H1 (cell line): ENCODE measurements around the gene ARHGEF26. TPM values are rescaled to one million over a fixed set of nuclear protein-coding genes. Genes with fewer than 3 reads are reported as not detected.

Source experiments
- CTCF ChIA-PET: fragments of 300-600 bp; sonication (Branson Sonifier 250); formaldehyde crosslinking; loops from one replicate; lab custom pipeline; 2021; ENCODE audit not compliant: partially characterized antibody; lab: Charles Lee
- POLR2A ChIA-PET: fragments of 300-600 bp; sonication (Branson Sonifier 250); formaldehyde crosslinking; loops from one replicate; lab custom pipeline; 2021; ENCODE audit warnings: inconsistent platforms; ENCODE audit not compliant: partially characterized antibody; lab: Charles Lee
- DNase-seq, 2 experiments: peaks; one replicate each; pipeline versions ENCODE4 v3.0.0 to v3.0.0-alpha.2; 2010 to 2022; ENCODE audit warnings: low spot score in 2 of 2, low read depth in 1 of 2, mixed read lengths in 1 of 2
- FAIRE-seq: peaks from 2 replicates; lab custom pipeline; 2011; peaks lifted over from hg19 to GRCh38; lab: Jason Lieb, UNC
- H2AFZ ChIP-seq: 2 replicates; pipeline ENCODE4 v1.8.1; 2012; ENCODE audit warnings: low read length, inconsistent platforms
- H2AK5ac ChIP-seq: 2 replicates; pipeline ENCODE4 v1.6.1; 2013; ENCODE audit warnings: low read depth, low read length
- H2BK120ac ChIP-seq: replicated peaks from 2 replicates; pipeline ENCODE3; 2013; ENCODE audit warnings: low read depth, low read length, inconsistent platforms
- H2BK12ac ChIP-seq: 2 replicates; pipeline ENCODE4 v1.6.1; 2013; ENCODE audit warnings: low read depth, low read length
- H2BK15ac ChIP-seq: 2 replicates; pipeline ENCODE4 v1.6.1; 2013; ENCODE audit warnings: low read length
- H2BK20ac ChIP-seq: 2 replicates; pipeline ENCODE4 v1.6.1; 2013; ENCODE audit warnings: low read length
- H2BK5ac ChIP-seq: 2 replicates; pipeline ENCODE4 v1.6.1; 2013; ENCODE audit warnings: low read depth, low read length
- H3K14ac ChIP-seq: 2 replicates; pipeline ENCODE4 v1.6.1; 2013; ENCODE audit warnings: inconsistent platforms; ENCODE audit not compliant: insufficient read length
- H3K18ac ChIP-seq: 2 replicates; pipeline ENCODE4 v1.6.1; 2013; ENCODE audit warnings: low read length; ENCODE audit errors: extremely low read depth
- H3K23ac ChIP-seq: 2 replicates; pipeline ENCODE4 v1.6.1; 2013; ENCODE audit warnings: inconsistent platforms; ENCODE audit not compliant: insufficient read length
- H3K23me2 ChIP-seq: 2 replicates; pipeline ENCODE4 v1.6.1; 2013; ENCODE audit warnings: low read depth, low read length
- H3K27ac ChIP-seq: 2 replicates; pipeline ENCODE4 v1.6.1; 2011; ENCODE audit warnings: low read depth, low read length, inconsistent platforms
- H3K27me3 ChIP-seq, 4 experiments: replicated peaks in 1 of 4; 1 replicate in 1 of 4; 2 replicates in 3 of 4; pipeline versions ENCODE4 v1.6.1 to v1.8.1; 2011 to 2013; ENCODE audit warnings: low read length in 3 of 4, mild to moderate bottlenecking in 3 of 4, inconsistent platforms in 2 of 4, mixed read lengths in 2 of 4, moderate library complexity in 1 of 4; ENCODE audit not compliant: control insufficient read depth in 3 of 4, insufficient read depth in 3 of 4; ENCODE audit errors: extremely low read depth in 1 of 4
- H3K36me3 ChIP-seq, 4 experiments: 2 replicates each; pipeline versions ENCODE4 v1.6.1 to v1.8.1; 2011 to 2013; ENCODE audit warnings: mild to moderate bottlenecking in 4 of 4, low read length in 3 of 4, moderate library complexity in 2 of 4, control low read depth in 1 of 4, inconsistent platforms in 1 of 4; ENCODE audit not compliant: insufficient read depth in 4 of 4, control insufficient read depth in 2 of 4
- H3K4ac ChIP-seq: replicated peaks from 2 replicates; pipeline ENCODE3; 2013; ENCODE audit warnings: low read length, low read depth, mixed read lengths, inconsistent platforms; ENCODE audit not compliant: insufficient read length
- H3K4me1 ChIP-seq, 4 experiments: replicated peaks in 1 of 4; 1 replicate in 1 of 4; 2 replicates in 3 of 4; pipeline versions ENCODE4 v1.6.1 to v1.8.1; 2011 to 2013; ENCODE audit warnings: low read length in 3 of 4, inconsistent platforms in 2 of 4, mixed read lengths in 1 of 4; ENCODE audit not compliant: insufficient read depth in 4 of 4, control insufficient read depth in 3 of 4
- H3K4me2 ChIP-seq, 2 experiments: 2 replicates each; pipeline versions ENCODE4 v1.6.1 to v1.8.1; 2011 to 2013; ENCODE audit warnings: low read depth in 2 of 2, low read length in 2 of 2, control low read depth in 1 of 2, inconsistent platforms in 1 of 2, mild to moderate bottlenecking in 1 of 2; ENCODE audit not compliant: insufficient read depth in 1 of 2
- H3K4me3 ChIP-seq, 4 experiments: fragments of 200-600, 300-600 bp in 1 of 4; sonication (generic), shearing (Covaris generic), sonication (Bioruptor Twin) in 1 of 4; 2 replicates each; pipeline versions ENCODE4 v1.5.1 to v1.8.1; 2011 to 2016; ENCODE audit warnings: low read length in 4 of 4, low read depth in 3 of 4, control low read depth in 2 of 4, inconsistent platforms in 2 of 4, mild to moderate bottlenecking in 2 of 4, mixed read lengths in 1 of 4, moderate library complexity in 1 of 4; ENCODE audit not compliant: insufficient read depth in 2 of 4; ENCODE audit errors: extremely low read depth in 1 of 4
- H3K56ac ChIP-seq: replicated peaks from 2 replicates; pipeline ENCODE3; 2013; ENCODE audit warnings: low read depth, mild to moderate bottlenecking, mixed read lengths, low read length, inconsistent platforms; ENCODE audit not compliant: insufficient read length
- H3K79me1 ChIP-seq: 2 replicates; pipeline ENCODE4 v1.6.1; 2013; ENCODE audit warnings: low read depth, low read length, control low read depth
- H3K79me2 ChIP-seq, 2 experiments: 2 replicates each; pipeline versions ENCODE4 v1.6.1 to v1.8.1; 2012 to 2013; ENCODE audit warnings: low read length in 2 of 2, mild to moderate bottlenecking in 2 of 2, inconsistent platforms in 1 of 2; ENCODE audit not compliant: insufficient read depth in 2 of 2, control insufficient read depth in 1 of 2
- H3K9ac ChIP-seq, 4 experiments: replicated peaks in 1 of 4; 1 replicate in 1 of 4; 2 replicates in 3 of 4; pipeline versions ENCODE4 v1.6.1 to v1.8.1; 2011 to 2013; ENCODE audit warnings: low read depth in 3 of 4, low read length in 3 of 4, control low read depth in 2 of 4, mild to moderate bottlenecking in 2 of 4, moderate library complexity in 2 of 4, inconsistent platforms in 1 of 4; ENCODE audit errors: extremely low read depth in 1 of 4
- H3K9me3 ChIP-seq, 2 experiments: 2 replicates each; pipeline versions ENCODE4 v1.6.1 to v1.8.1; 2012 to 2013; ENCODE audit warnings: mild to moderate bottlenecking in 2 of 2, moderate library complexity in 2 of 2, control low read depth in 1 of 2, inconsistent platforms in 1 of 2, low read depth in 1 of 2, low read length in 1 of 2, mixed read lengths in 1 of 2; ENCODE audit not compliant: insufficient read depth in 2 of 2
- H4K20me1 ChIP-seq, 2 experiments: replicated peaks in 1 of 2; 2 replicates each; pipeline versions ENCODE3 to v1.8.1; 2011 to 2013; ENCODE audit warnings: inconsistent platforms in 2 of 2, low read length in 2 of 2, mild to moderate bottlenecking in 1 of 2; ENCODE audit not compliant: insufficient read depth in 2 of 2, control insufficient read depth in 1 of 2
- H4K5ac ChIP-seq: 2 replicates; pipeline ENCODE4 v1.6.1; 2013; ENCODE audit warnings: low read length, low read depth, mixed read lengths, inconsistent platforms; ENCODE audit not compliant: insufficient read length
- H4K8ac ChIP-seq: 2 replicates; pipeline ENCODE4 v1.8.0; 2013; ENCODE audit warnings: mild to moderate bottlenecking, moderate library complexity, low read length, inconsistent platforms; ENCODE audit not compliant: insufficient read depth; ENCODE audit errors: extremely low read depth
- H4K91ac ChIP-seq: replicated peaks from 2 replicates; pipeline ENCODE3; 2013; ENCODE audit warnings: low read length, mixed read lengths, inconsistent platforms; ENCODE audit not compliant: insufficient read length
- CTBP2 ChIP-seq: IDR thresholded peaks from 2 replicates; pipeline ENCODE4 v1.7.0; 2011; ENCODE audit warnings: borderline replicate concordance, mild to moderate bottlenecking, moderate library complexity, mixed read lengths, low read length; ENCODE audit not compliant: insufficient read depth, insufficient read length
- FOSL1 ChIP-seq: IDR thresholded peaks from 2 replicates; pipeline ENCODE4 v1.6.1; 2011; ENCODE audit warnings: mild to moderate bottlenecking, low read depth, low read length, moderate library complexity; ENCODE audit not compliant: insufficient read depth
- PHF8 ChIP-seq: fragments of 200-600 bp; sonication (generic); conservative IDR thresholded peaks from 2 replicates; pipeline ENCODE4 v1.7.1; 2012; ENCODE audit warnings: low read depth, mild to moderate bottlenecking, inconsistent platforms, low read length, moderate library complexity
- RBBP5 ChIP-seq: IDR thresholded peaks from 2 replicates; pipeline ENCODE4 v1.7.1; 2012; ENCODE audit warnings: low read depth, mild to moderate bottlenecking, inconsistent platforms, low read length, moderate library complexity, borderline replicate concordance
- WGBS, 2 experiments: shearing (Covaris generic) in 1 of 2; methylation state at CpG; one replicate each; pipeline versions ENCODE4 v1.1.6 to v1.1.7; 2013 to 2015; ENCODE audit warnings: low lambda C conversion rate in 2 of 2, mixed read lengths in 2 of 2, inconsistent platforms in 1 of 2, low coverage in 1 of 2, missing lambda C conversion rate in 1 of 2; ENCODE audit not compliant: insufficient replicate concordance in 2 of 2, insufficient coverage in 1 of 2, insufficient read length in 1 of 2; ENCODE audit errors: extremely low coverage in 1 of 2, missing lambda C conversion rate in 1 of 2; 5-methylcytosine and 5-hydroxymethylcytosine counted together
- polyA plus RNA-seq, 7 experiments: library from polyadenylated mRNA; depleted of rRNA in 3 of 7; stranded (reverse) in 5 of 7; unstranded in 2 of 7; fragments of >200 nt in 5 of 7; fragments of 200-250 nt in 2 of 7; gene quantifications; 1 replicate in 5 of 7; 2 replicates in 1 of 7; 4 replicates in 1 of 7; pipeline versions ENCODE4 v1.2.1 to v1.2.3, GENCODE V29; 2011 to 2013; ENCODE audit warnings: missing spikeins in 2 of 7, mixed read lengths in 2 of 7
- total RNA-seq: library from RNA; stranded (reverse); fragmentation: NEBNext Ultra II Directional; extraction: Animal tissue kit (Norgen Biotek cat#: 25700); gene quantifications from 2 replicates; pipeline ENCODE4 v1.2.1, GENCODE V29; 2021

ARHGEF26 gene
- total and polyA plus RNA-seq, 2 of the 8 experiments (the other 6 are each of a cell fraction or from before 2014, with no cell fraction given): 3.1 to 15.6 TPM

DNA sequence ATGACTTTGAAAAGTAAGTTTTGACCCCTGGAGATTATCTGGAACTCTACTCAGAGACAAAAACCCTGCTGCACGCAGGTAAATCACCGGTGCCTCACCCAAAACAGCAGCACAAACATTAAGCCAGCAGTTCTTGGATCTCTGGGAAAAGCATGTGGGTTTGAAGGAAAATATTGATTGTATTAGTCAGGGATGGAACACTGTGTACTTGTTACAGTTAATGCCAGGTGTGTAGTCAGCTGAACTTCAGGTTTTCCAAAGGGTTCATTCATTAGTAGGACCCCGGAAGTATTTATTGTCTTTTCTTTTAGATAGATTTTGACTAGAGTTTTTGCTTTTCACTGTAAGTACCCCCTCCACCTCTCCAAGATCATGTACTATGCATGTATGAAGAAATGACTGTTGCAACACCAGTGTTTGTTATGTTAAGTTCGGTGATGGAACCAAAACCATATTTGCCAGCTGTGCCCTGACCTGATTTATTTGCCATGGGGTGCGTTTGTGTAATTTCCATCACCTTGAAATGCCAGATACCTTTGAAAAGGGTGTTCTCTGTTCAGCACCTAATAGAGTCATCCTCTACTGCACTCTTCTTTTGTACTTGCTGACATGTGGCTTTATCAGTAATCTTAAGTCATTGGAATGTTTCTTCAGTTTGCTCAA lies 14.5 kb downstream of the ARHGEF26 start:
- no peaks in the 10 kb centered on the region for H3K27me3 ChIP-seq
- no peaks in the 10 kb centered on the region for H3K9me3 ChIP-seq
- H4K91ac ChIP-seq: no peak overlapping the region
- CTCF ChIA-PET: no interaction called here
- H4K5ac ChIP-seq: no peak overlapping the region
- H2BK5ac ChIP-seq: no peak overlapping the region
- WGBS, 2 experiments: 88% methylated on average over 5 of the region's 5 CpGs; no CpG with 5 or more reads in 1 of the 2 experiments
- H2BK120ac ChIP-seq: no peak overlapping the region
- H3K18ac ChIP-seq: no peak overlapping the region
- no peak overlapping the region for H3K4me3 ChIP-seq
- H3K14ac ChIP-seq: no peak overlapping the region
- H3K56ac ChIP-seq: no peak overlapping the region
- peaks cover 0 to 22% of the 10 kb centered on the region in 2 experiments; a peak in 2 of 4 replicates for H3K79me2 ChIP-seq
- no peak for FAIRE-seq
- H4K20me1 ChIP-seq: peaks cover 2 to 3% of the 10 kb centered on the region in 2 experiments
- no peak overlapping the region for H2BK12ac ChIP-seq
- no peak overlapping the region for H2BK15ac ChIP-seq
- no peak overlapping the region for H3K27ac ChIP-seq
- no peak overlapping the region for H2AK5ac ChIP-seq
- DNase-seq: no peak
- H3K36me3 ChIP-seq: no peaks in the 10 kb centered on the region; a peak in 1 of 8 replicates
- no peak overlapping the region for H2BK20ac ChIP-seq
- H3K23me2 ChIP-seq: no peaks in the 10 kb centered on the region
- peaks cover under 1 to 6% (median 5%) of the 10 kb centered on the region in 4 experiments; a peak in 4 of 7 replicates for H3K4me1 ChIP-seq
- no peak overlapping the region for H3K4me2 ChIP-seq
- peaks cover 4% of the 10 kb centered on the region for H3K79me1 ChIP-seq
- H4K8ac ChIP-seq: no peak overlapping the region
- H3K9ac ChIP-seq: no peak overlapping the region
- no peak overlapping the region for H2AFZ ChIP-seq
- H3K23ac ChIP-seq: no peak overlapping the region
- POLR2A ChIA-PET: no interaction called here
- H3K4ac ChIP-seq: no peak overlapping the region
- TF ChIP-seq FOSL1 (no peak), CTBP2 (no peak), PHF8 (no peak), RBBP5 (no peak)
